HG03196 (cell line): ENCODE data around the gene LPCAT1.
"Not testable (repeated sequence)": the region's sequence is repeated elsewhere in the genome, so short reads cannot be mapped to it uniquely, and the experiment has no call there.

Source experiments
- ATAC-seq: cut with Tn5 transposase; IDR thresholded peaks from one replicate; pipeline ENCODE4 v1.9.1; 2021; ENCODE audit not compliant: unreplicated experiment

The LPCAT1 gene

GRCh38 chr5:1480806-1481205, 43.0 kb downstream of the LPCAT1 start:
- ATAC-seq = no peak

- ATAC-seq = no peak
Observed at GRCh38 chr5:1480217-1480616, 43.5 kb downstream of the LPCAT1 start.

- no peak for ATAC-seq
Observed at GRCh38 chr5:1479581-1480188, 44.1 kb downstream of the LPCAT1 start.

- ATAC-seq = no peak
Observed at GRCh38 chr5:1479066-1479465, 44.7 kb downstream of the LPCAT1 start.

- no peak for ATAC-seq
Observed at GRCh38 chr5:1478271-1479035, 45.3 kb downstream of the LPCAT1 start.

- no peak for ATAC-seq
Observed at GRCh38 chr5:1477341-1477740, 46.4 kb downstream of the LPCAT1 start.

- ATAC-seq = no peak
Observed at GRCh38 chr5:1476967-1477310, 46.8 kb downstream of the LPCAT1 start.

- ATAC-seq = no peak
Observed at GRCh38 chr5:1476181-1476966, 47.4 kb downstream of the LPCAT1 start.

- not testable (repeated sequence) for ATAC-seq
Observed at GRCh38 chr5:1475544-1475900, 48.2 kb downstream of the LPCAT1 start.

- no peak for ATAC-seq
Observed at GRCh38 chr5:1474866-1475543, 48.8 kb downstream of the LPCAT1 start.

- no peak for ATAC-seq
Observed at GRCh38 chr5:1474183-1474839, 49.4 kb downstream of the LPCAT1 start.

- ATAC-seq = no peak
Observed at GRCh38 chr5:1473746-1474145, 50.0 kb downstream of the LPCAT1 start.

- no peak for ATAC-seq
Observed at GRCh38 chr5:1472964-1473628, 50.7 kb downstream of the LPCAT1 start.

- ATAC-seq = no peak
Observed at GRCh38 chr5:1471997-1472963, 51.5 kb downstream of the LPCAT1 start.

GRCh38 chr5:1471240-1471853, 52.4 kb downstream of the LPCAT1 start:
- no peak for ATAC-seq

GRCh38 chr5:1470762-1471211, 53.0 kb downstream of the LPCAT1 start:
- ATAC-seq = no peak

- ATAC-seq = no peak
Observed at GRCh38 chr5:1468629-1469527, 54.9 kb downstream of the LPCAT1 start.

- no peak for ATAC-seq
Observed at GRCh38 chr5:1468247-1468612, 55.5 kb downstream of the LPCAT1 start.
